ENCODE data around the gene TRIM63. TPM values are rescaled to one million over a fixed set of nuclear protein-coding genes. Genes with fewer than 3 reads are reported as not detected.

TRIM63 gene
- total RNA-seq, 1 experiment from 2014 or later: 0.10 TPM

DNA sequence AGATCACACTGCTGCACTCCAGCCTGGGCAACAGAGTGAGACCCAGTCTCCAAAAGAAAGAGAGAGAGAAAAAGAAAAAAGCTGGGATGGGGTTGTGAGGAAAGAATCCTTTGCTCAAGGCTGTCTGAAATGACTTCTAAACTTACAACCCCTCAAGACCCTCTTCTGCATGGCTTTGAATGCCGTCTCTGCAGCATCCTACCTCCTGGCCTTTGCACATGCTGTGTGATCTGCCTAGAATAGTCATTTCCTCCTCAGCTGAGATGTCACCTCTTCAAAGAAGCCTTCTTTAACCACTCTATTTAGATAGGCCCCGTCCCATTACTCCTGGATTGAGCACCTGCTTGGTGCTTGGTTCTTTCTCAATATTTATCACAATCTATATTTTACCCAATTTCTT lies 17.4 kb upstream of the TRIM63 start:
- DNase-seq (ENCODE audit: low spot score): no peak

- DNase-seq (ENCODE audit: low spot score): no peak
Measured at GRCh38 chr1:26084091-26084561, 16.7 kb upstream of the TRIM63 start.

GRCh38 chr1:26083208-26083607 lies 15.8 kb upstream of the TRIM63 start:
- no peak for DNase-seq (ENCODE audit: low spot score)

- no peak for DNase-seq (ENCODE audit: low spot score)
Measured at GRCh38 chr1:26082020-26082350, 14.6 kb upstream of the TRIM63 start.

- DNase-seq (ENCODE audit: low spot score): no peak
Measured at GRCh38 chr1:26081267-26082019, 14.0 kb upstream of the TRIM63 start.

DNA sequence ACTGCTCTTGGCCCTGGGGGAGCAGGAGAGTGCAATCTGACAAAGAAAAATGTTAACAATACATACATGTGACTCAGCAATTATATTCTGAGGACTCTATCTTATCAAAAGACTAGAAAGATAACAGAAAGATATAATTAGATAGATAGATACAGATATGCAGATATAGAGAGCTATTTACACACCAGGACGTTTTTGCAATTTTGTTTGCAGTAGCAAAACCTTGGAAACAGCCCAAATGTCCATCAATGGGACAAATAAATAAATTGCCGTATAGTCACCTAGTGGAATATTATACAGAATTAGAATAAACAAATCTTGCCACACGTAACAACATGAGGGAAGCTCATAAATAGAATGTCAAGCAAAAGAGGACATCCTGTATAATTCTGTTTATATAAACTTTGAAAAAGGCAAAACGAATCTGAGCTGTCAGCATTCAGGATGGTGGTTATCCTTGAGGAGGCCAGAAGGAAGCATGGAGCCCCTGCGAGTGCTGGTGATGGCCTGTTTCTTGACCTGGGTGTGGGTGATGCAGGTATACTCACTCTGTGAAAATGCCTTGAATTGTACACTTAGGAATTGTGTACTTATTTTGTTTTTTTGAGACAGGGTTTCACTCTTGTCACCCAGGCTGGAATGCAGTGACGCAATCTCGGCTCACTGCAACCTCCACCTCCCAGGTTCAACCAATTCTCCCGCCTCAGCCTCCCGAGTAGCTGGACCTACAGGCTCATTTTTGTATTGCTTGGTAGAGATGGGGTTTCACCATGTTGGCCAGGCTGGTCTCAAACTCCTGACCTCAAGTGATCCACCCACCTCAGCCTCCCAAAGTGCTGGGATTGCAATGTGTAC lies 12.8 kb upstream of the TRIM63 start:
- no peak for DNase-seq (ENCODE audit: low spot score)

DNA sequence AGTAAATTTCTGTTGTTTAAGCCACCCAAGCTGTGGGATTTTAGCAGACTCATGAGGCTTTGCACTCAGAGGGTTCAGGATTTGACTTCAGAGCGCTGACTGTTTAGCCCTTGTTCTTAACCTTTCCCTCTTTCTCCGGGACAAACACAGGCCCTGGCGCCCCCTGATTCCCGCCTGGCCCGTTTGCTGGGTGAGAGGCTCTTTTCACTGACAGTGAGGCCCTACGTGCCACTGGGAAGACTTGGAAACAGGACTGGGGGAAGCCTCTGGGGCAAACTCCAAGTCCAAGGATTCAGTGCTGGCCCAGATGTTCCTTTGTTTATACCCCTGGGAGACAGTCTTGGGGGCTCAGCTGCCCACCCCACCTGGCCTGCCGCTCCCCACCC lies 11.7 kb upstream of the TRIM63 start:
- DNase-seq (ENCODE audit: low spot score): no peak

DNA sequence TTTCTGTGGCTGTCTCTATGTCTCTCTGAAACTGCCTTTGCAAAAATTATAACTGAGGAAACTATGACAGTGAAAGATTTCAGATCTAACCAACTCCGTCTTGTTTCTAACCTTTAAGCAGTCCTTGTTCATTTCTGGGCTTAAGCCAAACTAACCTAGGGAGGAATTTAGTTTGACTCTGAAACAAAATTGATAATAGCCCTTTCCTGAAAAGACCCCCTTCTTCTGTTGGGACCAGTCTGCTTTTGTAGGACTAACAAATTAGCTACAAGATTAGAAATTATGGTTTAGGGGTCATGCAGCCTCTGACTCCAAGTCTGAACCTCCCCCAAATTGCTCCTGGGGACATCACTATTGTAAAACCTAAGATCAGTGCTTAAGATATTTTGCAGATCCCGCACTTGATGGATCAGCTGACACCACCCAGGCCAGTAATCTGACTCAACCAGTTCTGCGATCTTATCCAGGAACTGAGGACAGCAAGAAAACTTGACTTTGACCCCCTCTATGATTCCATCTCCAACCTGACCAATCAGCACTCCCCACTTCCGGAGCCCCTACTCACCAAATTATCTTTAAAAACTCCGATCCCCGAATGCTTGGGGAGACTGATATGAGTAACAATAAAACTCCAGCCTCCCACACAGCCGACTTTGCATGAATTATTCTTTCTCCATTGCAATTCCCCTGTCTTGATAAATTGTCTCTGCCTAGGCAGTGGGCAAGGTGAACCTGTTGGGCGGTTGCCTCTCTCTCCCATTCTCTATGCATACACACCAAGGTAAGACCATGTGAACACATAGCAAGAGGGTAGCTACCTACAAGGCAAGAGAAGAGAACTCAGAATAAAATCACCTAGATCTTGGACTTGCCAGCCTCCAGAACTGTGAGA lies 11.1 kb upstream of the TRIM63 start:
- DNase-seq (ENCODE audit: low spot score): peak; percentile 93

- no peak for DNase-seq (ENCODE audit: low spot score)
Measured at GRCh38 chr1:26077524-26077923, 10.1 kb upstream of the TRIM63 start.

DNA sequence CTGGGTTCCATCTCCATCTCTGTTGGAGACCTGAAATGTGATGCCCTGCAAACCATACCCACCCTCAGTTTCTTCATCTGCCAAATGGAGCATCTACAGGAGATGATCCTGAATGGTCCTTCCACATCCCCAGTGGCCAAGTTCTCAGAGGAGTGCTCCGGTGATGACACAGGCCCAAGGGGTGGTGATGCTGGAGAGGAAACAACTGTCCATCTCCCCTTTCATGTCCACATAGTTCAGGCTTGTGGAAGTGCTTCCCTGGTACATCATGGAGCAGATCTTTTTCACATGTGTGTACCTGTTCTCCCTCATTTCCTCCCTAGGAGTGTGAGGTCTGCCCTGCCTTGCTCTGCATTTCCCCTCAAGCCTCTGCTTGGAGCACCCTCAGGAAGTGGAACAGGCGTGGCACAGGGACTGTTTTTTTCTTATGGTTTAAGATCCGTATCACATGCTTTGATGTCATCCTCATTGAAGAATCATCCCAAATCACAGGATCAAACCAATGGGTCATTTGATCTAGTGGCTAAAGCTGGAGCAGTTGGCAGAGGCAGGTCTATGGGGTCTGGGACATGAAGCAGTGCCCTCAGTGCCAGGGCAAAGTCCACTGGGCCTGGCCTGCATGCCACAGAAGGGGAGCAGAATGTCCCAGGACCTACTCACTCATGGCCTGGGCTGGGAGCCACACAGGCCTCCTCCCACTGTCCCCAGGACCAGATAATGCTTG lies 8.2 kb upstream of the TRIM63 start:
- peak; percentile 40 for DNase-seq (ENCODE audit: low spot score)

DNA sequence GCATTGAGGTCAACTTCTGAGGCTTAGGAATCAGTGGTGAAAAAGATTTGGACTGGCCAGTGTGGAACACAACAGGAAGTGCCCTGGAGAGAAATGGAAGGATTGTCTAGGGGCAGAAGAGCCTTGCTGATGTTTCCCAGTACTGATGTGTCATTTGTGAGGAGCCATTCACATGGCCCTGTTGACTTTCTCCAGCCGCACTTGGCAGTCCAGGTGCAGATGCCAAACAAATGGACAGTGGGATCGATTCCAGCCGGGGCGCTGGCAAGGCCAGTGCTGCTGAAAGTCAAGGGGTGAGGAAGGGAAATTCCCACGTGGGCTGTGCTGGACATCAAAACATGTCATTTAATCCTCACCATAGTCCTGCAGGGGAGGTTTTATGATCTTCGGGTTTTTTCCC lies 4.9 kb upstream of the TRIM63 start:
- no peak for DNase-seq (ENCODE audit: low spot score)

DNA sequence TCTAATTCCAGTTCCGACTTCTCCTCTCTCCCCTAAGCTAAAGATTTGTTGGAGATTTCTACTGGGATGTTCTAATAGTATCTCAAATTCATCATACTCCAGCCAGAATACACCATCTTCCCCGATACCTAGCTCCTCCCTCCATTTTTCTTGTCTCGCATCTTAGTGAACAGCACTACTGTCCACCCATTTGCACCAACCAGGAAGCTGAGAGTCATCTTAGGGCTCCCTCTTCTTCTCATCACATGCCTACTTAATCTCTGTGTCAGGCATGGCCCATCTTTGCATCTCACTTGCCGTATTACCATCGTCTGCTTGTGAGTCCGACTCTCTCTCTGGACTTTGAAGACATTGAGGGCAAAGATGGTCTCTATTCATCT lies 3.5 kb upstream of the TRIM63 start:
- no peak for DNase-seq (ENCODE audit: low spot score)

DNA sequence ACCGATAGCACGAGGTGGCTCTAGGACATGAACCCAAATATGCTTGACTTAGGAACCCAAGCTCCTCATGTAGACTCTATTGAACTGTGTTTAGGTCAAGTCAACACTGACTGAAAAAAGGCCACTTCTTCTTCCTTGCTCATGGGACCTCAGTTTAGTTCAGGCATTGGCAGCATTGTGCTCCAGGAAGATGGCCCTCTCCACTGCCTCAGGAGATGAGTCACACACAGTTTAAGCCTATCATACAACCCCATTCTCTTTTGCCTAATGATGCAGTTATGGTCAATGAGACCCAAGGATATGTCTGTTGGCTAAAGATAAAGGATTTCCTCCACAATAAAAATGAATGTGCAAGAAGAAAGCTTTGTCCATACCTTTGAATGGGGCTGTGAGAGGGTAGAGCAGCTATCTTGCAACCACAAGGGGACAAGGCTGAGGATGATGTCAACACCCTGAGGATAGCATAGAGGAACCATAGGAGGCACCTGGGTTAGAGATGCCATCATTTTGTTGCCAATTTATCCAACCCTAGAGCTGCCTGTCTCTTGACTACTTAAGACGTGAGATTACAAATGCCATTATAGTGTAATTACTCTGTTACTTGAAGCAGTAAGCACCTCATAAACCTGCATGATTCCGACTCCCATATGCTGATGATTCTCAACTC lies 3.0 kb upstream of the TRIM63 start:
- no peak for DNase-seq (ENCODE audit: low spot score)

DNA sequence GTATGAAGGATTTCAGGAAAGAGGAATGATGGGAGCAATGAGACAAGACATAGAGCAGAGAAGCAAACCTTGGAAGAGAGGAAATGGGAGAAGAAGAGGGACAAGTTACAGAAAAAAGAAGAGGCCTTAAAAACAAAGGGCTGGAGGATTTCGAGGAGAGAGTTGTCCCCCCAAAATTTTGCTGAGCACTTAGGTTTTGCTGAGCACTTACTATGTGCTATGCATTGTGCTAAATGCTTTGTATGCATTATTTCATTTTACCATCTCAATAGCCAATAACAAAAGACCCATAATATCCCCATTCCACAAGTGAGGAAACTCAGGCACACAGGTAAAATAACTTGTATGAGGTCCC lies 2.5 kb upstream of the TRIM63 start:
- no peak for DNase-seq (ENCODE audit: low spot score)

GRCh38 chr1:26066857-26067256 lies 573 bp downstream of the TRIM63 start:
- no peak for DNase-seq (ENCODE audit: low spot score)

DNA sequence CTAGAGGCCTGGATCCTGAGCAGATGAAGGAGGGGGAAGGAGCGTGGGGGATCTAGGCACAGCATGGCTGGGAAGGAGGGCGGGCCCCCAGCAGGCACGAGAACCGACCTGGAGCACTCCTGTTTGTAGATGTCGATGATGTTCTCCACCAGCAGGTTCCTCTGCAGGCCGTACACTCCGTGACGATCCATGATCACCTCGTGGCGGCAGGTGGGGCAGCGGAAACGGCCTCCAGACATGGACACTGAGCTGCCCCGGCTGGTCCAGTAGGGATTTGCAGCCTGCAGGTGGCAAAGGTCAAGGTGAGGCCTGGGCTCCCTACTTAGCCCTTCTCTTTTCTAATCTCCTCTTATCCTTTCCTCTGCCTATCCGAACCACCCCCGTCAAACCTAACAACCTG lies 1.3 kb downstream of the TRIM63 start:
- no peak for DNase-seq (ENCODE audit: low spot score)

GRCh38 chr1:26064553-26064952 lies 2.9 kb downstream of the TRIM63 start:
- no peak for DNase-seq (ENCODE audit: low spot score)

- no peak for DNase-seq (ENCODE audit: low spot score)
Measured at GRCh38 chr1:26060832-26061574, 6.4 kb downstream of the TRIM63 start.

- DNase-seq (ENCODE audit: low spot score): no peak
Measured at GRCh38 chr1:26059906-26060305, 7.5 kb downstream of the TRIM63 start.

- DNase-seq (ENCODE audit: low spot score): no peak
Measured at GRCh38 chr1:26058052-26058595, 9.3 kb downstream of the TRIM63 start.
